AG04450 (cell line): Measurements from ENCODE around the gene CALML3. TPM values are rescaled to one million over a fixed set of nuclear protein-coding genes. Genes with fewer than 3 reads are reported as not detected.

Source experiments
- CTCF ChIA-PET: fragments of 300-600, 350-600 bp; formaldehyde crosslinking; extraction: SDS; loops from one replicate; lab custom pipeline; 2022; ENCODE audit warnings: antibody characterized with exemption, inconsistent platforms; lab: Charles Lee
- POLR2A ChIA-PET: fragments of 350-600 bp; formaldehyde crosslinking; extraction: SDS; loops from one replicate; lab custom pipeline; 2021; ENCODE audit warnings: antibody characterized with exemption, inconsistent platforms; lab: Yijun Ruan, JAX
- DNase-seq: peaks from one replicate; pipeline ENCODE4 v3.0.0-alpha.2; 2011; ENCODE audit warnings: low read depth, low spot score
- H3K27ac ChIP-seq: one replicate; pipeline ENCODE4 v1.5.1; 2012; ENCODE audit warnings: low read depth, low read length, control low read depth
- H3K27me3 ChIP-seq: one replicate; pipeline ENCODE4 v1.6.0; 2012; ENCODE audit warnings: low read length; ENCODE audit not compliant: control insufficient read depth, insufficient read depth
- H3K4me3 ChIP-seq: 2 replicates; pipeline ENCODE4 v1.5.1; 2011; ENCODE audit warnings: mild to moderate bottlenecking, low read depth, low read length, control low read depth
- H3K9me3 ChIP-seq: 2 replicates; pipeline ENCODE4 v1.5.1; 2012; ENCODE audit warnings: low read length; ENCODE audit not compliant: control insufficient read depth, insufficient read depth
- polyA plus RNA-seq: library from polyadenylated mRNA; depleted of rRNA; stranded (reverse); fragments of >200 nt; gene quantifications from 2 replicates; pipeline ENCODE4 v1.2.3, GENCODE V29; 2011
- TF ChIP-seq, protein P1 (sequence below): IDR thresholded peaks from 2 replicates; pipeline ENCODE4 v1.5.1; 2011; ENCODE audit warnings: low read depth, low read length, control low read depth, inconsistent platforms

Gene CALML3
- polyA plus RNA-seq, 1 experiment: not detected

DNA sequence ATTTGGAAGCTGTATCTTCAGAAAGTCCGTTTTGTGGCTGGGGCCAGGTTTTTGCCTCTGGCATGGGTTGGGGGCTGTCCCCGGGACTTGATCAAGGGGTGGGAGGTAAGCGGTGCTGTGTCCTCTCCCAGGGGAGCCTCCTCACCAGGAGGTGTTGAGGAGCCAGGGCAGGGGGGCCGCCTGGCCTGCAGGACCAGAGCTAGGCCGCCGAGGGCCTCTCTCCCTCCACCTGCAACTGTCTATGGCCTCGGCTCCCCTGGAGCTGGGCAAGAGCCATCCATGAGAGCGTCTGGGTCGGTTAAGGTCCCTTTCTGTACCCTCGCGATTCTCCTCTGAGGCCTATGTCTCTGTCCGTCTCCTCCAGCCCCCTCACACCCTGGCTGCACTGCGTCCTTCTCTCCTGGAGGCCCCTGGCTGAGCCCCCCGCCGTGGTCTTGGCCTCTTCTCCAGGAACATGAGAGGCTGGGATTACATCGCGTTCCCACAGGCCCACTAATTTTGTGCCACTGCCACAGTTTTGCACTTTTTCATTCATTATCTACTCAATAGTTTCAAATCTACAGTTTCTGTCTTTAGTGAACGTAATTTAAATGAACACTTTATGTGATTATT, 46.0 kb upstream of the CALML3 start:
- Histone ChIP-seq H3K9me3 (no peaks in the 10 kb centered on the region; the same call in none of the 2 replicates), H3K27me3 (no peaks in the 10 kb centered on the region), H3K4me3 (no peak overlapping the region), H3K27ac (no peak overlapping the region)
- TF ChIP-seq, protein P1, sequence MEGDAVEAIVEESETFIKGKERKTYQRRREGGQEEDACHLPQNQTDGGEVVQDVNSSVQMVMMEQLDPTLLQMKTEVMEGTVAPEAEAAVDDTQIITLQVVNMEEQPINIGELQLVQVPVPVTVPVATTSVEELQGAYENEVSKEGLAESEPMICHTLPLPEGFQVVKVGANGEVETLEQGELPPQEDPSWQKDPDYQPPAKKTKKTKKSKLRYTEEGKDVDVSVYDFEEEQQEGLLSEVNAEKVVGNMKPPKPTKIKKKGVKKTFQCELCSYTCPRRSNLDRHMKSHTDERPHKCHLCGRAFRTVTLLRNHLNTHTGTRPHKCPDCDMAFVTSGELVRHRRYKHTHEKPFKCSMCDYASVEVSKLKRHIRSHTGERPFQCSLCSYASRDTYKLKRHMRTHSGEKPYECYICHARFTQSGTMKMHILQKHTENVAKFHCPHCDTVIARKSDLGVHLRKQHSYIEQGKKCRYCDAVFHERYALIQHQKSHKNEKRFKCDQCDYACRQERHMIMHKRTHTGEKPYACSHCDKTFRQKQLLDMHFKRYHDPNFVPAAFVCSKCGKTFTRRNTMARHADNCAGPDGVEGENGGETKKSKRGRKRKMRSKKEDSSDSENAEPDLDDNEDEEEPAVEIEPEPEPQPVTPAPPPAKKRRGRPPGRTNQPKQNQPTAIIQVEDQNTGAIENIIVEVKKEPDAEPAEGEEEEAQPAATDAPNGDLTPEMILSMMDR: no peak
- no peak for DNase-seq
- CTCF ChIA-PET: interaction anchor here (0.6 kb wide), 1 partner anchor 303 kb away, joined by 4 read pairs; no protein-coding TSS in a partner anchor
- POLR2A ChIA-PET: no interaction called here

DNA sequence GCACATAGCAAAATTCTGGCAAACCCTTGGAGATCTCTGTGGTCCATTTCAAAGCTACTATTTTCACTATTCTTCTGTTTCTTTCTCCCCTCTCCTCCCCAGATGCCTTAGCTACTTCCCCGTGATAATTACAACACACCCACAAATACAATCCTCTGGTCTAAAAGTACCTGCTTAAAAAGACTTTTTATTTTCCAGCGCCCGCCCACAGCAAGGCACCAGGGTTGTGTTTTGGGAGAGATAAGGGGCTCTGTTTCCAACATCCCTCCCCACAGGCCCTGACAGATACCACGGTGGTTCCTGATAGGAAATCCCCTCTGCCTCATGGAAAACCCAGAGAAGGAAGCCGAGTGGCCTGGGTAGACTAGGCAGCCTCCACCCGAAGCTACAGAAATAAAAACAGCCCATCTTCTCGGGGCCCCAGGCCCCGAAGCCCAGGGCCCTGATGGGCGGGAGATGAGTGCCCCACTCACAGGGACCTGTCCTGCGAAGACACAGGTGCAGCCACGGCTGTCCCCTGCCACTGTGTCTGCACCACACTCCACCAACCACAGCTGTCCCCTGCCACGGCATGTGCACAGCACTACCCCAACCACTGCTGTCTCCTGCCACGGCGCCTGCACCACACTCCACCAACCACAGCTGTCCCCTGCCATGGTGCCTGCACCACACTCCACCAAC, 45.1 kb upstream of the CALML3 start:
- POLR2A ChIA-PET: no interaction called here
- DNase-seq: no peak
- no peak overlapping the region for H3K4me3 ChIP-seq
- H3K9me3 ChIP-seq: no peaks in the 10 kb centered on the region; the same call in none of the 2 replicates
- H3K27me3 ChIP-seq: no peaks in the 10 kb centered on the region
- no peak overlapping the region for H3K27ac ChIP-seq
- CTCF ChIA-PET: interaction anchor here (1.1 kb wide), 1 partner anchor 143 kb away, joined by 3 read pairs; no protein-coding TSS in a partner anchor
- TF ChIP-seq, protein P1: no peak

DNA sequence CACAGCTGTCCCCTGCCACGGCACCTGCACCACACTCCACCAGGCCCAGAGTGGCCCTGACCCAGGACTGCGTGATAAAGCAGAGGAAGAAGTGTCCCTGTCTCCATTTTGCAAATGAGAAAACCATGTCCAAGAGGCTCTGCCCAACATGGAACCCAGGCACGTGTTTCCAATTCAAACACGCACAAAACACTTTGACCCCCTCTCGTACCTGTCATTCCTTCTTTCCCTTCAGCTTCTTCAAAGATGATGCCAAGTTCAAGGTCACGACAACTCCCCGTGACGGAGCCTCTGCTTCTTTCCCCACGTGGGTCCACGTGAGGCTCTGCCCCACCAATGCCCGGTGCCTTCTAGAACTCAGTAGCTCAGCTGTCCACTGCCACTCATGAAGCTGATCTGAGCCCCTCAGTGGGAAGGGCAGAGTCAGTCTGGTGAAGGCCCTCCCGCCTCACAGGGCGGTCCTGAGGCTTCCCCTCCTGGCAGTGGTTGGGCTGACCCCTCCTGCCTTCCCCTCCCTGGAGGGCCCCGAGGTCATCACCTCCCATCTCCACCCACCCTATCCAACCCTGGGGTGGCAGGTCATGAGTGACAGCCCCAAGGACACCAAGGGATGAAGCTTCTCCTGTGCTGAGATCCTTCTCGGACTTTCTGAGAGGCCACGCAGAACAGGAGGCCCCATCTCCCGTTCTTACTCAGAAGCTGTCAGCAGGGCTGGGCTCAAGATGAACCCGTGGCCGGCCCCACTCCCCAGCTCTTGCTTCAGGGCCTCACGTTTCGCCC, 44.4 kb upstream of the CALML3 start:
- no peaks in the 10 kb centered on the region; the same call in none of the 2 replicates for H3K9me3 ChIP-seq
- H3K27ac ChIP-seq: no peak overlapping the region
- TF ChIP-seq, protein P1: no peak
- H3K4me3 ChIP-seq: no peak overlapping the region
- DNase-seq: no peak
- CTCF ChIA-PET: interaction anchor here (1.1 kb wide), 1 partner anchor 142 kb away, joined by 3 read pairs; no protein-coding TSS in a partner anchor
- POLR2A ChIA-PET: no interaction called here
- peaks cover 6% of the 10 kb centered on the region for H3K27me3 ChIP-seq

DNA sequence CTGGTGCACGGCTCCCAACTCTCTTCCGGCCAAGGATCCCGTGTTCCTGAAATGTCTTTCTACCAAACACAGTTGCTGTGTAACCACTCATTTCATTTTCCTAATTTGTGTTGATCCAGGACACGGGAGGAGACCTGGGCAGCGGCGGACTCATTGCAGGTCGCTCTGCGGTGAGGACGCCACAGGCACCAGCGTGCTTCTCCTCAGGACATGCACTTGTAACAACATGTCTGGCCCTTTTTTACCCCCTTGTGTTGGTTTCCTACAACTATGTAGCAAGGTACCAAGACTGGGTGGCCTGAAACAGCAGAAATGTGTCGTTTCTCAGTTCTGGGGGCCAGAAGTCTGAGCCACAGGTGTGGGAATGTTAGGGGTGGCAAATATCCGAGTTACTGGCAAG, 43.6 kb upstream of the CALML3 start:
- H3K27me3 ChIP-seq: peaks cover 13% of the 10 kb centered on the region
- no peak overlapping the region for H3K4me3 ChIP-seq
- ChIA-PET CTCF (no interaction called here), POLR2A (no interaction called here)
- TF ChIP-seq, protein P1: no peak
- DNase-seq: no peak
- no peaks in the 10 kb centered on the region; the same call in none of the 2 replicates for H3K9me3 ChIP-seq
- H3K27ac ChIP-seq: no peak overlapping the region
